HepG2 (cell line): Measurements from ENCODE around the gene LAMA5. TPM values are rescaled to one million over a fixed set of nuclear protein-coding genes. Genes with fewer than 3 reads are reported as not detected.
A peak's percentile ranks its signal among the peaks of the same experiment; 100 is the strongest.

Experiments used
- EHMT2 ChIP-seq: fragments of 200-600 bp; sonication (generic); IDR thresholded peaks from 2 replicates; pipeline ENCODE4 v1.7.0; 2017; ENCODE audit warnings: antibody characterized with exemption, low read depth, low read length, borderline replicate concordance
- HMG20A ChIP-seq: IDR thresholded peaks from 2 replicates; pipeline ENCODE4 v1.6.1; 2016; ENCODE audit warnings: borderline replicate concordance
- HMGXB3 ChIP-seq: sonication (generic); formaldehyde crosslinking; IDR thresholded peaks from 2 replicates; pipeline ENCODE4 v1.4.0; 2020; ENCODE audit warnings: missing genetic modification reagents, borderline replicate concordance
- MAZ ChIP-seq, 2 experiments: sonication (generic) in 1 of 2; formaldehyde crosslinking in 1 of 2; IDR thresholded peaks; 2 replicates each; pipeline versions ENCODE4 v1.5.0 to v1.6.1; 2012 to 2020; ENCODE audit warnings: low read depth in 2 of 2, mild to moderate bottlenecking in 2 of 2, borderline replicate concordance in 1 of 2, improper control_type of control experiment in 1 of 2, low read length in 1 of 2, missing genetic modification reagents in 1 of 2, moderate library complexity in 1 of 2
- SIX1 ChIP-seq: sonication (generic); formaldehyde crosslinking; IDR thresholded peaks from 2 replicates; pipeline ENCODE4 v1.4.0; 2020; ENCODE audit warnings: missing genetic modification reagents, borderline replicate concordance
- XRCC5 ChIP-seq: fragments of 200-400 bp; formaldehyde crosslinking; optimal IDR thresholded peaks from 2 replicates; pipeline ENCODE3; 2017; ENCODE audit warnings: mild to moderate bottlenecking, low read length
- ZBTB7B ChIP-seq: sonication (generic); formaldehyde crosslinking; IDR thresholded peaks from 2 replicates; pipeline ENCODE4 v1.4.0; 2020; ENCODE audit warnings: missing genetic modification reagents
- ZNF282 ChIP-seq: fragments of 450-650 bp; IDR thresholded peaks from 2 replicates; pipeline ENCODE4 v1.6.1; 2018; ENCODE audit not compliant: partially characterized antibody
- ZNF331 ChIP-seq: sonication (generic); formaldehyde crosslinking; IDR thresholded peaks from 2 replicates; pipeline ENCODE4 v1.4.0; 2020; ENCODE audit warnings: missing genetic modification reagents
- ZNF496 ChIP-seq: sonication (generic); formaldehyde crosslinking; IDR thresholded peaks from 2 replicates; pipeline ENCODE4 v1.8.1; 2023; ENCODE audit warnings: mild to moderate bottlenecking, moderate library complexity, missing genetic modification reagents; ENCODE audit not compliant: insufficient replicate concordance
- ZNF503 ChIP-seq: sonication (generic); formaldehyde crosslinking; IDR thresholded peaks from 2 replicates; pipeline ENCODE4 v1.4.0; 2020; ENCODE audit warnings: missing genetic modification reagents
- ZNF619 ChIP-seq: sonication (generic); formaldehyde crosslinking; IDR thresholded peaks from 2 replicates; pipeline ENCODE4 v1.4.0; 2020; ENCODE audit warnings: mild to moderate bottlenecking, missing genetic modification reagents
- polyA plus RNA-seq, 8 experiments: library from polyadenylated mRNA; depleted of rRNA in 3 of 8; stranded (reverse) in 7 of 8; unstranded in 1 of 8; fragments of >200 nt; fragmentation: Illumina TruSeq in 4 of 8; extraction: Trizol in 4 of 8; gene quantifications; 2 replicates each; pipeline versions ENCODE4 v1.2.1 to v1.2.3, GENCODE V29; 2011 to 2016; ENCODE audit warnings: low read depth in 4 of 8, missing spikeins in 1 of 8, mixed read lengths in 1 of 8; ENCODE audit not compliant: insufficient read depth in 1 of 8
- total RNA-seq, 5 experiments: library from RNA; depleted of rRNA; stranded (reverse); fragments of >200 nt; fragmentation: Illumina TruSeq; extraction: Trizol; gene quantifications; 2 replicates each; pipeline ENCODE4 v1.2.3, GENCODE V29; 2016; ENCODE audit warnings: low read depth in 1 of 5
- TF ChIP-seq, protein P1 (sequence below): sonication (generic); formaldehyde crosslinking; IDR thresholded peaks from 2 replicates; pipeline ENCODE4 v1.4.0; 2020; ENCODE audit warnings: missing genetic modification reagents
- TF ChIP-seq, protein P2 (sequence below): sonication (generic); formaldehyde crosslinking; IDR thresholded peaks from 2 replicates; pipeline ENCODE4 v1.5.1; 2020; ENCODE audit warnings: mild to moderate bottlenecking, moderate library complexity, missing genetic modification reagents
- TF ChIP-seq, protein P3 (sequence below): sonication (generic); formaldehyde crosslinking; IDR thresholded peaks from 2 replicates; pipeline ENCODE4 v1.5.0; 2020; ENCODE audit warnings: missing genetic modification reagents

LAMA5 gene
- total and polyA plus RNA-seq, 2 of the 13 experiments (the other 11 are each of a cell fraction or from before 2014, with no cell fraction given): 21.0 to 44.7 TPM

GRCh38 chr20:62407221-62407992 is 40.3 kb upstream of the LAMA5 start, which contains the start of gene CABLES2 (continued):
- TF ChIP-seq MAZ (IDR thresholded peaks at IDR 0.05; ENCODE audit: borderline replicate concordance, low read depth, low read length) (0 out of 2 replicates have a peak, but pooled peaks have one; percentile 67), MAZ (CRISPR knock-in tag; IDR thresholded peaks at IDR 0.05; ENCODE audit: low read depth) (peak; percentile 93), ZNF619 (CRISPR knock-in tag) (no peak), SIX1 (peak; percentile 63; the same call in 1 of the 2 replicates), EHMT2 (no peak), ZNF503 (CRISPR knock-in tag) (peak; percentile 84; the same call in 1 of the 2 replicates), XRCC5 (peak; percentile 99), HMGXB3 (CRISPR knock-in tag) (peak; percentile 76; the same call in 1 of the 2 replicates), ZBTB7B (CRISPR knock-in tag) (peak; percentile 87; the same call in 1 of the 2 replicates), ZNF331 (CRISPR knock-in tag) (peak; percentile 91), ZNF496 (CRISPR knock-in tag) (no peak), HMG20A (CRISPR knock-in tag) (no peak), ZNF282 (no peak)
- TF ChIP-seq, protein P1, sequence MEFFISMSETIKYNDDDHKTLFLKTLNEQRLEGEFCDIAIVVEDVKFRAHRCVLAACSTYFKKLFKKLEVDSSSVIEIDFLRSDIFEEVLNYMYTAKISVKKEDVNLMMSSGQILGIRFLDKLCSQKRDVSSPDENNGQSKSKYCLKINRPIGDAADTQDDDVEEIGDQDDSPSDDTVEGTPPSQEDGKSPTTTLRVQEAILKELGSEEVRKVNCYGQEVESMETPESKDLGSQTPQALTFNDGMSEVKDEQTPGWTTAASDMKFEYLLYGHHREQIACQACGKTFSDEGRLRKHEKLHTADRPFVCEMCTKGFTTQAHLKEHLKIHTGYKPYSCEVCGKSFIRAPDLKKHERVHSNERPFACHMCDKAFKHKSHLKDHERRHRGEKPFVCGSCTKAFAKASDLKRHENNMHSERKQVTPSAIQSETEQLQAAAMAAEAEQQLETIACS: peak; percentile 93
- TF ChIP-seq, protein P2, sequence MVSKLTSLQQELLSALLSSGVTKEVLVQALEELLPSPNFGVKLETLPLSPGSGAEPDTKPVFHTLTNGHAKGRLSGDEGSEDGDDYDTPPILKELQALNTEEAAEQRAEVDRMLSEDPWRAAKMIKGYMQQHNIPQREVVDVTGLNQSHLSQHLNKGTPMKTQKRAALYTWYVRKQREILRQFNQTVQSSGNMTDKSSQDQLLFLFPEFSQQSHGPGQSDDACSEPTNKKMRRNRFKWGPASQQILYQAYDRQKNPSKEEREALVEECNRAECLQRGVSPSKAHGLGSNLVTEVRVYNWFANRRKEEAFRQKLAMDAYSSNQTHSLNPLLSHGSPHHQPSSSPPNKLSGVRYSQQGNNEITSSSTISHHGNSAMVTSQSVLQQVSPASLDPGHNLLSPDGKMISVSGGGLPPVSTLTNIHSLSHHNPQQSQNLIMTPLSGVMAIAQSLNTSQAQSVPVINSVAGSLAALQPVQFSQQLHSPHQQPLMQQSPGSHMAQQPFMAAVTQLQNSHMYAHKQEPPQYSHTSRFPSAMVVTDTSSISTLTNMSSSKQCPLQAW (CRISPR knock-in tag): peak; percentile 91
- TF ChIP-seq, protein P3, sequence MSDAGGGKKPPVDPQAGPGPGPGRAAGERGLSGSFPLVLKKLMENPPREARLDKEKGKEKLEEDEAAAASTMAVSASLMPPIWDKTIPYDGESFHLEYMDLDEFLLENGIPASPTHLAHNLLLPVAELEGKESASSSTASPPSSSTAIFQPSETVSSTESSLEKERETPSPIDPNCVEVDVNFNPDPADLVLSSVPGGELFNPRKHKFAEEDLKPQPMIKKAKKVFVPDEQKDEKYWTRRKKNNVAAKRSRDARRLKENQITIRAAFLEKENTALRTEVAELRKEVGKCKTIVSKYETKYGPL: peak; percentile 78; the same call in 1 of the 2 replicates
